HEK293 (cell line): ENCODE data around the gene NOXO1.

Experiments
- BCL11B ChIP-seq: fragments of 450-650 bp; formaldehyde crosslinking; IDR thresholded peaks from 2 replicates; pipeline ENCODE4 v1.5.1; 2016; ENCODE audit warnings: low read depth, missing biosample characterization, missing genetic modification characterization
- FEZF1 ChIP-seq: fragments of 450-650 bp; formaldehyde crosslinking; IDR thresholded peaks from 2 replicates; pipeline ENCODE4 v1.5.1; 2016; ENCODE audit warnings: missing biosample characterization, missing genetic modification characterization
- GLI4 ChIP-seq: fragments of 450-650 bp; formaldehyde crosslinking; IDR thresholded peaks from 2 replicates; pipeline ENCODE4 v1.5.1; 2016; ENCODE audit warnings: missing biosample characterization, missing genetic modification characterization
- IKZF3 ChIP-seq: fragments of 450-650 bp; IDR thresholded peaks from 2 replicates; pipeline ENCODE4 v1.5.0; 2018; ENCODE audit warnings: missing biosample characterization, mild to moderate bottlenecking, missing genetic modification characterization, moderate library complexity
- INSM2 ChIP-seq: fragments of 450-650 bp; formaldehyde crosslinking; IDR thresholded peaks from 2 replicates; pipeline ENCODE4 v1.5.1; 2016; ENCODE audit warnings: missing biosample characterization, missing genetic modification characterization
- RBAK ChIP-seq: fragments of 450-650 bp; formaldehyde crosslinking; IDR thresholded peaks from 2 replicates; pipeline ENCODE4 v1.5.1; 2016; ENCODE audit warnings: missing biosample characterization, missing genetic modification characterization
- ZBTB17 ChIP-seq: fragments of 450-650 bp; formaldehyde crosslinking; IDR thresholded peaks from 2 replicates; pipeline ENCODE4 v1.5.1; 2016; ENCODE audit warnings: missing biosample characterization, missing genetic modification characterization
- ZBTB8A ChIP-seq: fragments of 450-650 bp; formaldehyde crosslinking; IDR thresholded peaks from 2 replicates; pipeline ENCODE4 v1.5.1; 2016; ENCODE audit warnings: missing biosample characterization, missing genetic modification characterization
- ZFP41 ChIP-seq: fragments of 450-650 bp; formaldehyde crosslinking; IDR thresholded peaks from 2 replicates; pipeline ENCODE4 v1.5.1; 2016; ENCODE audit warnings: missing biosample characterization, missing genetic modification characterization, borderline replicate concordance
- ZNF121 ChIP-seq: fragments of 450-650 bp; formaldehyde crosslinking; IDR thresholded peaks from 2 replicates; pipeline ENCODE4 v1.5.1; 2016; ENCODE audit warnings: missing biosample characterization, missing genetic modification characterization
- ZNF132 ChIP-seq: fragments of 450-650 bp; formaldehyde crosslinking; IDR thresholded peaks from 2 replicates; pipeline ENCODE4 v1.5.1; 2017; ENCODE audit warnings: missing biosample characterization, missing genetic modification characterization, borderline replicate concordance
- ZNF274 ChIP-seq, 2 experiments: fragments of 200-500 bp in 1 of 2; fragments of 450-650 bp in 1 of 2; sonication (Bioruptor generic) in 1 of 2; formaldehyde crosslinking in 1 of 2; IDR thresholded peaks; 2 replicates each; pipeline versions ENCODE4 v1.5.1 to v1.6.1; 2014 to 2016; ENCODE audit warnings: borderline replicate concordance in 1 of 2, inconsistent platforms in 1 of 2, low read length in 1 of 2, missing biosample characterization in 1 of 2, missing genetic modification characterization in 1 of 2
- ZNF280D ChIP-seq: fragments of 450-650 bp; formaldehyde crosslinking; IDR thresholded peaks from 2 replicates; pipeline ENCODE4 v1.5.1; 2016; ENCODE audit warnings: missing biosample characterization, missing genetic modification characterization
- ZNF350 ChIP-seq: fragments of 450-650 bp; formaldehyde crosslinking; IDR thresholded peaks from 2 replicates; pipeline ENCODE4 v1.5.0; 2017; ENCODE audit warnings: missing biosample characterization, mild to moderate bottlenecking, missing genetic modification characterization
- ZNF391 ChIP-seq: fragments of 450-650 bp; formaldehyde crosslinking; IDR thresholded peaks from 2 replicates; pipeline ENCODE4 v1.5.1; 2016; ENCODE audit warnings: low read depth, missing biosample characterization, missing genetic modification characterization, borderline replicate concordance
- ZNF404 ChIP-seq: fragments of 450-650 bp; formaldehyde crosslinking; IDR thresholded peaks from 2 replicates; pipeline ENCODE4 v1.5.1; 2017; ENCODE audit warnings: missing biosample characterization, missing genetic modification characterization
- ZNF433 ChIP-seq: fragments of 450-650 bp; formaldehyde crosslinking; IDR thresholded peaks from 2 replicates; pipeline ENCODE4 v1.5.1; 2016; ENCODE audit warnings: missing biosample characterization, missing genetic modification characterization, low read depth
- ZNF449 ChIP-seq: fragments of 450-650 bp; formaldehyde crosslinking; IDR thresholded peaks from 2 replicates; pipeline ENCODE4 v1.5.1; 2017; ENCODE audit warnings: missing biosample characterization, mild to moderate bottlenecking, missing genetic modification characterization, moderate library complexity
- ZNF488 ChIP-seq: fragments of 450-650 bp; formaldehyde crosslinking; IDR thresholded peaks from 2 replicates; pipeline ENCODE4 v1.5.1; 2016; ENCODE audit warnings: missing biosample characterization, missing genetic modification characterization
- ZNF521 ChIP-seq: fragments of 450-650 bp; formaldehyde crosslinking; IDR thresholded peaks from 2 replicates; pipeline ENCODE4 v1.5.1; 2017; ENCODE audit warnings: missing biosample characterization, mild to moderate bottlenecking, missing genetic modification characterization
- ZNF558 ChIP-seq: fragments of 450-650 bp; formaldehyde crosslinking; IDR thresholded peaks from 2 replicates; pipeline ENCODE4 v1.5.1; 2016; ENCODE audit warnings: missing biosample characterization, missing genetic modification characterization
- ZNF596 ChIP-seq: fragments of 450-650 bp; IDR thresholded peaks from 2 replicates; pipeline ENCODE4 v1.5.0; 2018; ENCODE audit warnings: missing biosample characterization, mild to moderate bottlenecking, missing genetic modification characterization, moderate library complexity
- ZNF623 ChIP-seq: fragments of 450-650 bp; formaldehyde crosslinking; IDR thresholded peaks from 2 replicates; pipeline ENCODE4 v1.5.1; 2016; ENCODE audit warnings: missing biosample characterization, missing genetic modification characterization
- ZNF624 ChIP-seq: fragments of 450-650 bp; formaldehyde crosslinking; IDR thresholded peaks from 2 replicates; pipeline ENCODE4 v1.5.1; 2017; ENCODE audit warnings: missing biosample characterization, missing genetic modification characterization
- ZNF677 ChIP-seq: fragments of 450-650 bp; IDR thresholded peaks from 2 replicates; pipeline ENCODE4 v1.5.0; 2018; ENCODE audit warnings: missing biosample characterization, mild to moderate bottlenecking, missing genetic modification characterization, moderate library complexity
- ZNF776 ChIP-seq: fragments of 450-650 bp; formaldehyde crosslinking; IDR thresholded peaks from 2 replicates; pipeline ENCODE4 v1.5.0; 2017; ENCODE audit warnings: missing biosample characterization, missing genetic modification characterization, borderline replicate concordance
- ZNF777 ChIP-seq: fragments of 450-650 bp; formaldehyde crosslinking; IDR thresholded peaks from 2 replicates; pipeline ENCODE4 v1.5.1; 2017; ENCODE audit warnings: missing biosample characterization, missing genetic modification characterization, borderline replicate concordance
- ZNF792 ChIP-seq: fragments of 450-650 bp; formaldehyde crosslinking; IDR thresholded peaks from 2 replicates; pipeline ENCODE4 v1.5.1; 2016; ENCODE audit warnings: missing biosample characterization, missing genetic modification characterization
- ZNF830 ChIP-seq: fragments of 450-650 bp; IDR thresholded peaks from 2 replicates; pipeline ENCODE4 v1.5.0; 2018; ENCODE audit warnings: missing biosample characterization, missing genetic modification characterization, low read depth, mild to moderate bottlenecking, moderate library complexity
- TF ChIP-seq, protein P1 (sequence below): fragments of 450-650 bp; formaldehyde crosslinking; IDR thresholded peaks from 2 replicates; pipeline ENCODE4 v1.5.1; 2017; ENCODE audit warnings: missing biosample characterization, missing genetic modification characterization
- TF ChIP-seq, protein P2 (sequence below): fragments of 450-650 bp; formaldehyde crosslinking; IDR thresholded peaks from 2 replicates; pipeline ENCODE4 v1.5.1; 2016; ENCODE audit warnings: missing biosample characterization, missing genetic modification characterization

Gene NOXO1

GRCh38 chr16:1959269-1960039 is 21.8 kb downstream of the NOXO1 start, which contains the start of gene NDUFB10 (continued):
- no peak for TF ChIP-seq ZNF280D (tag by site-specific recombination)
- TF ChIP-seq ZNF274 (IDR thresholded peaks at IDR 0.05; ENCODE audit: low read length), result no peak
- TF ChIP-seq ZNF274 (tag by site-specific recombination; IDR thresholded peaks at IDR 0.05; ENCODE audit: borderline replicate concordance), result no peak
- TF ChIP-seq IKZF3 (tag by site-specific recombination), result no peak
- no peak for TF ChIP-seq INSM2 (tag by site-specific recombination)
- no peak for TF ChIP-seq ZNF596 (tag by site-specific recombination)
- peak; percentile 88 for TF ChIP-seq ZBTB8A (tag by site-specific recombination)
- no peak for TF ChIP-seq ZNF558
- TF ChIP-seq, protein P1, sequence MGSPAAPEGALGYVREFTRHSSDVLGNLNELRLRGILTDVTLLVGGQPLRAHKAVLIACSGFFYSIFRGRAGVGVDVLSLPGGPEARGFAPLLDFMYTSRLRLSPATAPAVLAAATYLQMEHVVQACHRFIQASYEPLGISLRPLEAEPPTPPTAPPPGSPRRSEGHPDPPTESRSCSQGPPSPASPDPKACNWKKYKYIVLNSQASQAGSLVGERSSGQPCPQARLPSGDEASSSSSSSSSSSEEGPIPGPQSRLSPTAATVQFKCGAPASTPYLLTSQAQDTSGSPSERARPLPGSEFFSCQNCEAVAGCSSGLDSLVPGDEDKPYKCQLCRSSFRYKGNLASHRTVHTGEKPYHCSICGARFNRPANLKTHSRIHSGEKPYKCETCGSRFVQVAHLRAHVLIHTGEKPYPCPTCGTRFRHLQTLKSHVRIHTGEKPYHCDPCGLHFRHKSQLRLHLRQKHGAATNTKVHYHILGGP, result no peak
- peak; percentile 64; the same call in 1 of the 2 replicates for TF ChIP-seq ZNF449 (tag by site-specific recombination)
- TF ChIP-seq ZNF830 (tag by site-specific recombination), result no peak
- peak; percentile 47; the same call in 1 of the 2 replicates for TF ChIP-seq BCL11B
- no peak for TF ChIP-seq FEZF1 (tag by site-specific recombination)
- no peak for TF ChIP-seq ZNF121 (tag by site-specific recombination)
- TF ChIP-seq ZNF792, result no peak
- no peak for TF ChIP-seq ZNF521 (tag by site-specific recombination)
- no peak for TF ChIP-seq ZNF623 (tag by site-specific recombination)
- no peak for TF ChIP-seq ZNF624
- no peak for TF ChIP-seq RBAK (tag by site-specific recombination)
- TF ChIP-seq ZNF488 (tag by site-specific recombination), result no peak
- TF ChIP-seq ZNF132 (tag by site-specific recombination), result no peak
- TF ChIP-seq ZFP41 (tag by site-specific recombination), result no peak
- no peak for TF ChIP-seq ZNF776
- TF ChIP-seq ZNF350 (tag by site-specific recombination), result no peak
- no peak for TF ChIP-seq ZNF677 (tag by site-specific recombination)
- TF ChIP-seq ZNF391 (tag by site-specific recombination), result 0 out of 2 replicates have a peak, but pooled peaks have one; percentile 21
- TF ChIP-seq ZNF433 (tag by site-specific recombination), result no peak
- 0 out of 2 replicates have a peak, but pooled peaks have one; percentile 47 for TF ChIP-seq GLI4
- TF ChIP-seq ZNF777, result no peak
- TF ChIP-seq ZNF404, result no peak
- TF ChIP-seq, protein P2, sequence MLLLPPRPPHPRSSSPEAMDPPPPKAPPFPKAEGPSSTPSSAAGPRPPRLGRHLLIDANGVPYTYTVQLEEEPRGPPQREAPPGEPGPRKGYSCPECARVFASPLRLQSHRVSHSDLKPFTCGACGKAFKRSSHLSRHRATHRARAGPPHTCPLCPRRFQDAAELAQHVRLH (tag by site-specific recombination), result no peak
- peak; percentile 63 for TF ChIP-seq ZBTB17 (tag by site-specific recombination)
